Ammon's horn (tissue), 1 donor: ENCODE data around the gene SFXN2.
A peak's percentile ranks its signal among the peaks of the same experiment; 100 is the strongest.
"Not testable (repeated sequence)": the region's sequence is repeated elsewhere in the genome, so short reads cannot be mapped to it uniquely, and the experiment has no call there.

Experiments
- DNase-seq: peaks from one replicate; pipeline ENCODE4 v3.0.0-alpha.2; 2016; ENCODE audit warnings: low spot score

The SFXN2 gene

DNA sequence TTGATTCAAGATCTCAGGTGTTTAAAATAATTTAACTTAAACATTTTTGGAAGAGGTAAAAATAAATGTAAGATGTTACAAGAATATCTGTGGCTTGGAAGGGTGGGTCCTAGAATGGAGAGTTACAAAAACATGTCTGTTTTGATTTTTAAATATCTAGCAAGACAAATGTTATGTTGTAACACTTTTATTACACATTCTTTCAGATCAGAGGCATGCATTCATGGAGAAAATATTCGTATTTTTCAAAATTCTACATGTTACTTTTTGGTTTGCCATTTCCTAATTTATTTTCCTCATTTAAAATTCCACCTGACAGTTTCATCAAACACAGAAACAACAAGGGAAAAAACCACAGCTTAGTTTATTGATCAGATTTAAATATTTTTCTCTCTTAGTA, 39.3 kb downstream of the SFXN2 start:
- DNase-seq = no peak

DNA sequence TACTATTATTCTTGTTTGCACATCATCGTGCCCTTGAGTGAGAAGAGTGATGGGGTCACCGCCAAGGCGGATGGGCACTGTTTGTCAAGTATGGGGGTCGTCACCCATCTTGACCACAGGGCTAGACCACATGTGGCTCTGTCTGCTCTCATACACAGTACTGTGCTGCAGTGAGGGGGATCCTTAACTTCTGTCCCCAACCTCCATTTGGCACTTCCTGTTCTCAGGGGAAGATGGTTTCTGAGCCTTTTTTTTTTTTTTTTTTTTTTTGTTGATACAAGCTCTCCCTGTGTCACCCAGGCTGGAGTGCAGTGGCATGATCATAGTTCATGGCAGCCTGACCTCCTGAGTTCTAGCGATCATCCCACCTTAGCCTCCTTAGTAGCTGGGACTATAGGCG, 42.9 kb downstream of the SFXN2 start:
- no peak for DNase-seq

DNA sequence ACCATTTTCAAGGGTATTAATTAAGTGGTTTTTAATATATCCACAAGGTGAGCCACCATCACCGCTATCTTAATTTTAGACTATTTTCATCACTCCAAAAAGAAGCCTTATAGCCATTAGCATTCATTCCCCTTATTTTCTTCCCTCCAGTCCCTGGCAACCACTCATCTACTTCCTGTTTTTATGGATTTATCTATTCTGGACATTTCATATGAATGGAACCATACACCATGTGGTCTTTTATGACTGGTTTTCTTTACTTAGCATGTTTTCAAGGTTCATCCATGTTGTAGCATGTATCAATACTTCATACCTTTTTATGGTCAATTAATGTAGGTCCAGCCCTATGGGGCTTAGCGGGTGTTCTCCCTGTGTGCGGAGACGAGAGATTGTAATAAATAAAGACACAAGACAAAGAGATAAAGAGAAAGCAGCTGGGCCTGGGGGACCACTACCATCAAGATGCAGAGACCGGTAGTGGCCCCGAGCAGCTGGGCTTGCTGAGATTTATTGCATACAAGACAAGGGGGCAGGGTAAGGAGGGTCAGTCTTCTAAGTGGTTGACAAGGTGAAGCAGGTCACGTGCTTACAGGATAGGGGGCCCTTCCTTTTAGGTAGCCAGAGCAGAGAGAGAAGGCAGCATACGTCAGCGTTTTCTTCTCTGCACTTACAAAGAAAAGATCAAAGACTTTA, 44.0 kb downstream of the SFXN2 start:
- DNase-seq = no peak

DNA sequence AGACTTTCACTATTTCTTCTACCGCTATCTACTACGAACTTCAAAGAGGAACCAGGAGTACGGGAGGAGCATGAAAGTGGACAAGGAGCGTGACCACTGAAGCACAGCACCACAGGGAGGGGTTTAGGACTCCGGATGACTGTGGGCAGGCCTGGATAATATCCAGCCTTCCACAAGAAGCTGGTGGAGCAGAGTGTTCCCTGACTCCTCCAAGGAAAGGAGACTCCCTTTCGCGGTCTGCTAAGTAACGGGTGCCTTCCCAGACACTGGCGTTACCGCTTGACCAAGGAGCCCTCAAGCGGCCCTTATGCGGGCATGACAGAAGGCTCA, 44.5 kb downstream of the SFXN2 start:
- not testable (repeated sequence) for DNase-seq

DNA sequence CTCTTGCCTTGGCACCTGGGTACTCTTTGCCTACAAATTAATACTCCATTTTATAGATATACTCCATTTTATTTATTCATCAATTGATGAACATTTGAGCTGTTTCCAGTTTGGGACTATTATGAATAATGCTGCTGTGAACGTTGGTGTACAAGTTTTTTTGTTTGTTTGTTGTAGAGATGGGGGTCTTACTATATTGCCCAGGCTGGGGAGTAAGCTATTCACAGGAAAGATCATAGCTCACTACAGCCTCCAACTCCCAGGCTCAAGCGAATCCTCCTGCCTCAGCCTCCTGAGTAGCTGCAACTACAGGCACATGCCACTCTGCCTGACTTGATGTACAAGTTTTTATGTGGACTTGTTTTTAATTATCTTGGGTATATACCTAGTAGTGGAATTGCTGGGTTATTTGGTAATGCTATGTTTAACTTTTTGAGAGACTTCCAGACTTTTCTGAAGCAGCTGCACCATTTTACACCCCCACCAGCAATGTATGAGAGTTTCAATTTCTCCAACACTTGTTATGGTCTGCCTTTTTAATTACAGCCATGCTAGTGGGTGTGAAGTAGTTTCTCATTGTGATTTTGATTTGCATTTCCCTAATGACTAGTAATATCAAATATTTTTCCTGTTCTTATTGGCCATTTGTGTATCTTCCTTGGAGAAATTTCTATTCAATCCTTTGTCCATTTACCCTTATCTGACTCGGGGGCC, 45.2 kb downstream of the SFXN2 start:
- no peak for DNase-seq

DNA sequence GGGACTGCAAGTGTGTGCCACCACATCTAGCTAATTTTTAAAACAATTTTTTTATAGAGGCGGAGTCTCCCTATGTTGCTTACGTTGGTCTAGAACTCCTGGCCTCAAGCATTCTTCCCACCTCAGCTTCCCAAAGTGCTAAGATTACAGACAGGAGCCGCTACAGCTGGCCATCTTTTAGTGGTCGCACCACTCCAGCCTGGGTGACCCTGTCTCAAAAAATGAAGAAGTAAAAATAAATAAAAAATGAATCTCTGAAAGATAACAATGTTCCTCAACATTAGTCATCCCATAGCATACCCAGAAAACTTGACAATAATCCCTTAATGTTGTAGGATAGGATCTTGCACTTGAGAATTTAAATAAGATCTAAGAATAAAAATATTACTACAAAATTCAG, 47.5 kb downstream of the SFXN2 start:
- DNase-seq = no peak

DNA sequence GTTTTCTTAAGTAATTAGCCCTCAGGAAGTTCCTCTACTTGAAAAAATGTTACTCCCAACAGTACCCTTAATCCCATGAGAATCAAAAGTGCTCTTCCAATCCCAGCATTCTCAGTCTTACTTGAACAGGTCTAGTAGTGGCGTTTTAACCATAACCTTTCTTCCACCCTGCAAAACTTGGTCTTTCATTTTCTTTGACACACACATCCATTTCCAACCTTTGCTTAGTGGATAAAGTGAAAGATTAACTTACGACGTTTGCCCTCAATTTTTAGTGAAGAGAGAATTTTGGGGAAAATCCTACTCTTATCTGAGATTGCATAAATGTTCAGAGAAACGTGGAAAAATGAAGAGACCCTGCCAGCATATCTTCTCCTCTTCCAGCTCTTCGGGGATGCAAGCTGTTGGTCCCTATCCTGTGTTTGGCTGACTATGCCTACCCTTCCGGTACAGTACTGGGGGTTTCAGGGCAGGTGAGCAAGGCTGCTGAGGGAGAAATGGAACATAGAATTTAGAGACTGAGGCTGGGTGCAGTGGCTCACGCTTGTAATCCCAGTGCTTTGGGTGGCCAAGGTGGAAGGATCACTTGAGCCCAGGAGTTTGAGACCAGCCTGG, 48.1 kb downstream of the SFXN2 start:
- DNase-seq = no peak

DNA sequence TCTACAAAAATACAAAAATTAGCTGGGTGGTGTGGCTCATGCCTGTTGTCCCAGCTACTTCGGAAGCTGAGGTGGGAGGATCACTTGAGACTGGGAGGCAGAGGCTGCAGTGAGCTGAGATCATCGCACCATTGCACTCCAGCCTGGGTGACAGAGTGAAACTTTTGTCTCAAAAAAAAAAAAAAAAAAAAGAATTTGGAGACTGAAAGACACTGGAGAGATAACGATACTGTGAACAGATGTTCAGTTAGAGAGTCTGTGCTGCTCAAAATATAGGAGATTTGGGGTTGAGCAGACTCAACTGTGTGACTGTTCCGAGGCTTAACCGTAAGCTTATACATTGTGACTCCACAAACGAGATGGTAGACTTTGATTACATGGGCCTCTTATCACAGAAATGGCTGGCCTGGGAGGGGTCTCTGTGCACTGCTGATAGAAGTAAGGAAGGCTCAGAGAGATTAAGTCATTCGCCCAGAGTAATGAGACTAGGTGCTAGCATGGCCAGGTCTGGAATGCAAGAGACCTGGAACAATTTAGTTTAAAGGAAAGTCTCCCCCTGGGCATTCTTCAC, 48.7 kb downstream of the SFXN2 start:
- no peak for DNase-seq

DNA sequence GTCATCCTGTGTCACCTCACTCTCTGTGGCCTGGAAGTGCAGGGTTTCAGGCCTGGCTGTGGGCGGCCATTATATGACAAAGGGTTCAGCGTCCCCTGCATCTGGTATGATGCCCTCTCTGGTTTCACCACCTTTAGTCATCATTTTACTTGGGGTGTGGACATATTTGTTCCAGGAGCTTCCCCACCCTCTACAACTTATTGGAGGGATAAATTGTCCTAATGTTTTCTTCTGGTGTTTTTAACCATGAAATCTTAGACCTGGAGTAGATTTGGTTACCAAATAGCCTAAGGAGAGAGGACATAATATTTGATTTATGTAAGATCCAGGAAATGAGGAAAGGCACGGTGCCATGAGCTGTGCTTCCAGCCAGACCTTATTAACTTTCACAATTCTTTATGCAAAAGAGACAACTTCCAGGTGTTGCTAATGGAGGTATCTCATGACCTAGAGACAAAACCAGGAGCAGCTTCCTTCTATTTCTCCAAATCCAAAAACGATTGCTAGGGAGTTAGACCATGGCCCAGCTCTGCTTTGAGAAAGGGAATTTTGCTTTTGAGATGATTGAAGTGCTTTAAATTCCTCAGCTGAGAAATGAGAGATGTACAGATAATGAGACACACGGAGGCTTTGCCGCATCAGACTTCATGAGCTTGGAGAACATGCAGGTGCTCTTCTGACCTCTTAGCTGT, 50.2 kb downstream of the SFXN2 start:
- no peak for DNase-seq

DNA sequence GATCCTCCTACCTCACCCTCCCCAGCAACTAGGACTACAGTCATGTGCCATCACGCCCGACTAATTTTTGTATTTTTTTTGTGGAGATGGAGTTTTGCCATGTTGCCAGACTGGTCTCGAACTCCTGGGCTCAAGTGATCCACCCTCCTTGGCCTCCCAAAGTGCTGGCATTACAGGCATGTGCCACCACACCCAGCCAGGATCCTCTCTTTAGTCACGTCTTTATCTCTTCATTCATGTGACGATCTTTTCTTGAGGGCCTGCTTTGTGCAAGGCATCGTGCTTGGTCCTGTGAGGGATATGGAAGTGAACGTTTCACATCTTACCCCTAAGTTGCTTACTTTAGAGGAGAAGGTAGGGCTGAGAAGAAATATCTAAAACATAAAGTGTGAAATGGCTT, 50.9 kb downstream of the SFXN2 start:
- DNase-seq = no peak

DNA sequence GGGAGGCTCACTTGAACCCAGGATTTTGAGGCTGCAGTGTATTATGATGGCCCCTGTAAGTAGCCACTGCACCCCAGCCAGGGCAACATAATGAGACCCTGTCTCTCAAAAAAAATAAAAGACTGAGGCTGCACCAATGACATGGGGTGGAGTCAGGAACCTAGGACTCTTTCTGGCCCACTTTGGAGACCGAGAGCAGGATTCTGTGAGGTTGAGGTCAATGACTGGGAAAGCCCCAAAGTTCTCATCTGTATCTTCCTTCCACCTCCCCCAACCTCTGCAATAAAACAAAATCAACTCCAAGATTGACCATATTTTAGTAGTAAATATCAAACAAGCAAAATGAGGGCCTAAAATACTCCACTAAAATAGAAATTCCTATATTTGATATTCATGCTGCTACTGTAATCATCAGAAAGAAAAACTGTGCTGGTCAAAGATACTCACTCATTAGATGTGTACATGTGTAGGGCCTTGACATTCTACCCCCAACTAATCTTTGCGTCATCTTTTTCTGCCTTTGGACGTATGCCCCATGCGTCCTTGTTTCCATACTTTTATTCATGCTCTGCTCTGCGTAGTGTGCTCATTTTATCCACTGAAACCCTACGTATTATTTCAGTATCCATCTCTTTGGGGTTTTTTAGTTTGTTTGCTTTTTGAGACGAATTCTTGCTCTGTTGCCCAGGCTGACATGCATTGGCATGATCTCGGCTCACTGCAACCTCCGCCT, 53.2 kb downstream of the SFXN2 start:
- DNase-seq = no peak

DNA sequence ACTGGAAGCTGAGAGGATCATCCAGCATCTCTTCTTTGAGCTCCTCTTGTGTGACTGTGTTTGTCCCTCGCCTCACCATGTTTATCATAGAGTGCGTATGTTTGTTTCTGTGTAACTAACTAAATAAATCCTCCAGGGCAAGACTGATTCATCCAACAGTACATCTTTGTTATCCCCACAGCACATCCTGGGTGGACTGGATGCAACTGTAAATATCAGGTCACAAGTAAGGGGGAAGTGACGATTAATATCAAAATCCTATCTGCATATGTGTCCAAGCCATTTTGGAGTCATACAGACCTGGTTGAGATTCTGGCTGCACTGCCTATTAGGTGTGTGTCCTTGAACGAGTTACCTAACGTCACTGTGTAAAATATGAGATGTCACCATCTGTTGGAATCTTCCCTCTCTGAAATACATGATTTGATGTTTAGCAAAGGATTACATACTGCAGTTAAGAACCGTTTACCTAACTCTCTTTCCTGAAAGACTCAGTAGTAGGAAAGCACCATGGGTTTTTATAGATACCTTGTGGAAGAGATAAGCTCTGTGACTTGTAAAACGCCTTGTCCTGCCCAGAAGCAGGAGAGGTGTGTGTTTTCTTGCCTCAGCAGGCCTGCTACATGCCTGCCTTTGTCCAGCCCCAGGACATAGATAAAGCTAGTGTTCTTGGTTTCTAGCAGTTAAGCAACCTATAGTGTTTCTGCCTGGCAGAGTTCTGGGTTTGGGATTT, 55.1 kb downstream of the SFXN2 start:
- no peak for DNase-seq

DNA sequence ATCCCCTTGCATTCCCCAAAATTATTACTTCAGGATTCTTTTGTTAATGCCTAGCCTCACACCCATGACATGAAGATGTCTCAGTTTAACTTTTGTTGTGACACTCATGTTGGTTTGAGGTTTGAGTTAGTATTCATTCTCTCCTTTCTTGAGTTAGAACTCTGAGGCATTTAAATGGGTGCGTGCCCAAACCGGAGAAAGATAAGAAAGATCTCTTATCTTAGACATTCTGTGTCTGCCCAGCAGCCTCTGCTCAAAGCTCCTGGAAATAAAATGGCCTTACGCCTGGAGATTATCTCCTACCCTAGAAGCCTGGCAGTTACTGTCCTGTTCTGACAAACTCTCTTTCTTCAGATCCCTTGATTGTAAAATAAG, 55.7 kb downstream of the SFXN2 start:
- no peak for DNase-seq

DNA sequence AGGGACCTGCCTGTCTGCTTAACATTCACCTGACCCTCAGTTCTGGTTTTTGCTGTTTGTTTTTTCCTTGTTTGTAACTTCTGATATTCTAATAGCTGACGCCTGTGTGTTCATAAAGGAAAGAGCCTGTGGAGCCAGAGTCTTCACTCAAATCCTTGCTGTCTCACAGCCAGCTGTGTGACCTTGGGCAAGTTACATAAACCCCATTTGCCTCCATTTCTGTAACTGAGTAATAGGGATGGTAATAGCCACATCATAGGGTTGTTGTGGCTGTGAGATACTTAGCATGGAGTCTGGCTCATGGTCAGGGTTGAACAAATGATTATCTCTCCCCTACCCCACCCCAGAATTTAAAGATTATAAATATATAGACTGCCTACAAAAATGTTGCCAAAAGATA, 56.4 kb downstream of the SFXN2 start:
- no peak for DNase-seq

DNA sequence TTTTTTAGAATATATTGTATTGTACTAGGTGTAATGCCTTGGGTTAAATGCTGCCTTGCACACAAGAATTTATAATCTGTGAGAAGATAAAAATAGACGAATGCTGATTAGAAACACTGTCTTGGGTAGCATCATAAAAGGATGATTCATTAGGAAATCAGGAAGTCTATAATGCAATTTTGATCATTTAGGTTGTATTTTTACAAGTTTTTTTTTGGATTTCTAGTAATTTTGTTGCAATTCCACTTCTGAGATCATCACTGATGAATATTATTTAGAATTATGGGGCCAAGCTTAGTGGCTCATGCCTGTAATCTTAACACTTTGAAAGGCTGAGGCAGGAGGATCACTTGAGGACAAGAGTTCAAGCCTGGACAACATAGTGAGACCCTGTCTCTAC, 58.9 kb downstream of the SFXN2 start:
- no peak for DNase-seq

DNA sequence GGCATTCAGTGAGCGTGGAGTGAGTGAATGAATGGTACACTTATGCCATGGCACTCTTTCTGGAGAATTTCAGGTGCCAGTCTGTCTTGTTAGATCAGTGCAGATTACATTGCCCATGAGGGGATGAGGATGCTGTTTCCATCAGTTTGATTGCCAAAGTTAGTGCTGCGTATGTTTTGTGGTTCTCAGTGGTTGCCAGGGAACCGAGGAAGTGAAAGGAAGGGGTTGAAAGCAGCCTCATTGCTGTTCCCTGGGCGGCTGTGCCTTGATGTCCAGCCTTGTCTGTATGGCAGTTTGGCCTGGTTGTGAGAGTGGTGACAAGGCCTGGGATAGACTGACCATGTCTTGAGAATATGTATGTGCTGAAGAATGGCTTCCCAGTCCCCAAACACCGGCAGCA, 59.5 kb downstream of the SFXN2 start:
- peak; percentile 65 for DNase-seq

DNA sequence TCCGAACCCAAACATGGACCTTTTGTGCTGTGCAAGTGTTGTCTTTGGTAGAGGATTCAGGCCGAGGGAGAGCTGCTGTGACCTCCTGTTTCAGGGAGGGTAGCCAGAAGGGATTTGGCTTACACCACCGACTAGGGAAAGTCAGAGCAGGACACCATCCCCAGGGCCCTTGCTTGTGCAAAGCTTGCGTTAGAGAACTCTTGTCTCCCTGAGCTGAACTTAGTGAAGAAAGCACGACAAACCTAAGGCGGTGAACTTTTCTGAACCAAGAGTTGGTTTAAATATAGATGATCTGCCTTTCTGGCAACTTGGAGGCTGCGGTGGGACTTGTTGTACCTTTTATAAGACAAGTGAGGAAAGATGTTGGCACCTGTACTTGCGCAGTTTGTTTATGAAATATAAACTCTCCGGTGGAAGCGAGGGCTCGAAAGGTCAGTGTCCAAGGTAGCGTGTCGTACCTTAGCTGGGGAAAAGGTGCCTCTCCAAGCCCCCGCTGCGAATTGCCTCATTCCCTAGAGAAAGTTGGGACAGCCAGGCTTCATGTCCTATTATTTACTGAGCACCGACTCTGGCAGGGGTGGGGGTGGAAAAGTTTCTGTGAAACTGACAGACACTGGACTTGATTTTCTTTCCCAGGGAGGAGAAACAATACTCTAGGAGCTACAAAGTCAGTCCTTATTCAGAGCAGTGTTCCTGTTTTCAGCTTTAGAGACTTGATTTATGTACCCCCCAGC, 60.9 kb downstream of the SFXN2 start:
- DNase-seq = peak; percentile 25

DNA sequence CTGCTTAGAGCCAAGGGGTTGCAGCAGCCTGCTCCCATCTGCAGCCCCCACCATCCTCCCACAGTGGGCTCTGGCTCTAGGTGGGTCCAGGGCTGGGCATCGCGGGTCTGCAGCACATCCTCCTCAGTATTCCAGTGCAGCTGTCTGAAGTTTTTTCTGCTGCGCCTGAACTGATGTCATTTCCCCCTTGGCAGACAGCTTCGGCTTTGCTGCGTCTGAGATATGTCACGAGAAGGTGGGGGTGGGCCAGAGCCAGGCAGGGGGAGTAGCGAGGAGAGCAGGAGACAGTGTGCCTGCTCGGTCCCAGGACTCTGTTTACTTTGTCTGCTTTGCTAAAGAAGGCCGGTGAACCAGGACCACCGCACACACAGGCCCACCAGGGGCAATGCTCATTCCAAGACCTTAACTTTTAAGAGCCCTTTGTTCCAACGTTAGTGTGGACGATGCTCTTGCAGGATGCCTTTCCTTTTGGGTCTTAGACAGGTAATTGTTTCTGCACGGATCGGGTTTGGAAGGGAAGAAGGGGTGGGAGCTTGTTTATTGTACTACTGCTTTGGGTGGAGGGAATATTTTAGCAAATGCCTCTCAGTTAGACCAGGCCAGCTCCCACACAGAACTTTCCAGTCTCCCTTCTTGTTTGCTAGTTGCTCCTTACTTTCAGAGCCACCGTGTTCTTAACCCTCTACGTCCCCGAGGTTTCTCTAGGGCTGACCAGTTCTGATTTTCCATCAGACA, 61.7 kb downstream of the SFXN2 start:
- DNase-seq = peak; percentile 83

DNA sequence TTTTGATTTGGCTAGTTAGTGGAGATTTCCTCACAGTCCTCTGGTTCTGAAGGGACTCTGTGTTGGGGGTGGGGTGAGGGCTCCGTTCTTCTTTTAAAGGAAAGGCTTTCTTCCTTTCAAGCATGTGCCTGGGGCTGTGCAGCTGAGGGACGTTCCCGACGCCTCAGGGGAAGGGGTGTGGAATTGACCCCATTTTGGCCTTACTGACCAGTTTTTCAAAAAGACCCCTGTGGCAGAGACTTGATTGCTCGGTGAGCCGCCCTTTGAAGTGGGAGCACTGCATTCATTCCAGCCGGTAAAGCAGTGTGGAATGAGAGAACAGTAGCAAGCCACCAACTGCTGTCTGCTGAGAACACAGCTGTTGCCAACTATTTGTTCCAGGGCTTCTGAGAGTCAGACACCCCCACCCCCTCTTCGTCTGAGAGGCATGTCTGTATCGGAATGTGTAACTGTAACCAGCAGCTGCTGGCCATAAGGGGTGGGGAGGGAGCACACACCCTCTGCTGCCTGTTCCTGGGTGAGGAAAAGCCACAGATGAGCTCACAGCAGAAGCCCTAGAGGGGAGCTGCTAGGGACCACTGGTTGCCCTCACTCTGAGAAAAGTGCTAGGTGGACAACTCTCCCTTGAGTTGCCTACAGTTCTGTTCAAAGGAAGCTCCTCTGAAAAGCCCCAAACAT, 62.5 kb downstream of the SFXN2 start:
- DNase-seq = peak; percentile 80
